ENCODE results near the gene CENATAC.
"Not testable (repeated sequence)": the region's sequence is repeated elsewhere in the genome, so short reads cannot be mapped to it uniquely, and the experiment has no call there.

CENATAC gene

GRCh38 chr11:119012629-119013170 is 14.8 kb downstream of the CENATAC start:
- TF ChIP-seq, protein P1, sequence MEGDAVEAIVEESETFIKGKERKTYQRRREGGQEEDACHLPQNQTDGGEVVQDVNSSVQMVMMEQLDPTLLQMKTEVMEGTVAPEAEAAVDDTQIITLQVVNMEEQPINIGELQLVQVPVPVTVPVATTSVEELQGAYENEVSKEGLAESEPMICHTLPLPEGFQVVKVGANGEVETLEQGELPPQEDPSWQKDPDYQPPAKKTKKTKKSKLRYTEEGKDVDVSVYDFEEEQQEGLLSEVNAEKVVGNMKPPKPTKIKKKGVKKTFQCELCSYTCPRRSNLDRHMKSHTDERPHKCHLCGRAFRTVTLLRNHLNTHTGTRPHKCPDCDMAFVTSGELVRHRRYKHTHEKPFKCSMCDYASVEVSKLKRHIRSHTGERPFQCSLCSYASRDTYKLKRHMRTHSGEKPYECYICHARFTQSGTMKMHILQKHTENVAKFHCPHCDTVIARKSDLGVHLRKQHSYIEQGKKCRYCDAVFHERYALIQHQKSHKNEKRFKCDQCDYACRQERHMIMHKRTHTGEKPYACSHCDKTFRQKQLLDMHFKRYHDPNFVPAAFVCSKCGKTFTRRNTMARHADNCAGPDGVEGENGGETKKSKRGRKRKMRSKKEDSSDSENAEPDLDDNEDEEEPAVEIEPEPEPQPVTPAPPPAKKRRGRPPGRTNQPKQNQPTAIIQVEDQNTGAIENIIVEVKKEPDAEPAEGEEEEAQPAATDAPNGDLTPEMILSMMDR (IDR thresholded peaks at IDR 0.05; ENCODE audit: low read depth, low read length): no peak
- Histone ChIP-seq H3K4me1 (no peaks in the 10 kb centered on the region), H3K9me3 (no peaks in the 10 kb centered on the region), H3K4me3 (ENCODE audit: low read depth, low read length) (no peak overlapping the region), H3K36me3 (peaks cover 57% of the 10 kb centered on the region), H3K27me3 (no peaks in the 10 kb centered on the region)
- DNase-seq: no peak

DNA sequence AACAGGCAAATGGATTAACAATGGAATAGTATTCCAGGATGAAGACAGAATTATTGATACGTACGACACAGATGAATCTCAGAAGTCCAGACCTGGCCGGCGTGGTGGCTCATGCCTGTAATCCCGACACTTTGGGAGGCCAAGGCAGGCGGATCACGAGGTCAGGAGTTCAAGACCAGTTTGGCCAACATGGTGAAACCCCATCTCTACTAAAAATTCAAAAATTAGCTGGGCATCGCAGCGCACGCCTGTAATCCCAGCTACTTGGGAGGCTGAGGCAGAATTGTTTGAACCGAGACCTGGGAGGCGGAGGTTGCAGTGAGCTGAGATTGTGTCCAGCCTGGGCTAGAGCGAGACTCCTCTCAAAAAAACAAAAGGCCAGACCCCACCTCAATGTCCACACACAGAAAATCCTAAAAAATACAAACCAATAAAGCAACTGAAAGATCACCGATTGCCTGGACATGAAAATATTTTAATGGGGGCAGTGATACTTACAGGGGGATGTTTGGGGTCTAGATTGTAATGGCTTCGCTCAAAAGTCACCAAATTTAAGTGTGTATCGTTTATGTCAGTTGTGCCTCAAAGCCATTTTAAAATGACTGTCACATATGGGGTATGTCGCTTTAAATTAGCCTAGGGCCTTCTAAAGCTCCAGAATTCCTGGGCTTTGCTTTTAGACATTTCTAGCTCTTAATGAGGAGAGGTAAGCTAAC is 16.4 kb downstream of the CENATAC start:
- Histone ChIP-seq H3K36me3 (peaks cover 59% of the 10 kb centered on the region), H3K4me3 (ENCODE audit: low read depth, low read length) (no peak overlapping the region), H3K4me1 (no peaks in the 10 kb centered on the region), H3K9me3 (no peaks in the 10 kb centered on the region), H3K27me3 (no peaks in the 10 kb centered on the region)
- no peak for DNase-seq
- TF ChIP-seq, protein P1 (IDR thresholded peaks at IDR 0.05; ENCODE audit: low read depth, low read length): no peak

- Histone ChIP-seq H3K4me1 (no peaks in the 10 kb centered on the region), H3K9me3 (no peaks in the 10 kb centered on the region), H3K4me3 (ENCODE audit: low read depth, low read length) (no peak overlapping the region), H3K36me3 (peaks cover 59% of the 10 kb centered on the region), H3K27me3 (no peaks in the 10 kb centered on the region)
- DNase-seq: no peak
- TF ChIP-seq, protein P1 (IDR thresholded peaks at IDR 0.05; ENCODE audit: low read depth, low read length): peak; percentile 27; the same call in 1 of the 2 replicates
Observed at GRCh38 chr11:119015054-119015611, 17.2 kb downstream of the CENATAC start.

GRCh38 chr11:119016216-119017009 is 18.5 kb downstream of the CENATAC start:
- DNase-seq: no peak
- TF ChIP-seq, protein P1 (IDR thresholded peaks at IDR 0.05; ENCODE audit: low read depth, low read length): no peak
- Histone ChIP-seq H3K4me3 (ENCODE audit: low read depth, low read length) (peak overlapping the region; percentile 87), H3K36me3 (peaks cover 60% of the 10 kb centered on the region), H3K27me3 (no peaks in the 10 kb centered on the region), H3K4me1 (no peaks in the 10 kb centered on the region), H3K9me3 (no peaks in the 10 kb centered on the region)

GRCh38 chr11:119017377-119017776 is 19.4 kb downstream of the CENATAC start:
- H3K27me3 ChIP-seq, H3K4me1 ChIP-seq, H3K9me3 ChIP-seq, DNase-seq: not testable (repeated sequence)
- H3K4me3 ChIP-seq (ENCODE audit: low read depth, low read length): peak overlapping the region; percentile 87
- H3K36me3 ChIP-seq: peaks cover 66% of the 10 kb centered on the region

DNA sequence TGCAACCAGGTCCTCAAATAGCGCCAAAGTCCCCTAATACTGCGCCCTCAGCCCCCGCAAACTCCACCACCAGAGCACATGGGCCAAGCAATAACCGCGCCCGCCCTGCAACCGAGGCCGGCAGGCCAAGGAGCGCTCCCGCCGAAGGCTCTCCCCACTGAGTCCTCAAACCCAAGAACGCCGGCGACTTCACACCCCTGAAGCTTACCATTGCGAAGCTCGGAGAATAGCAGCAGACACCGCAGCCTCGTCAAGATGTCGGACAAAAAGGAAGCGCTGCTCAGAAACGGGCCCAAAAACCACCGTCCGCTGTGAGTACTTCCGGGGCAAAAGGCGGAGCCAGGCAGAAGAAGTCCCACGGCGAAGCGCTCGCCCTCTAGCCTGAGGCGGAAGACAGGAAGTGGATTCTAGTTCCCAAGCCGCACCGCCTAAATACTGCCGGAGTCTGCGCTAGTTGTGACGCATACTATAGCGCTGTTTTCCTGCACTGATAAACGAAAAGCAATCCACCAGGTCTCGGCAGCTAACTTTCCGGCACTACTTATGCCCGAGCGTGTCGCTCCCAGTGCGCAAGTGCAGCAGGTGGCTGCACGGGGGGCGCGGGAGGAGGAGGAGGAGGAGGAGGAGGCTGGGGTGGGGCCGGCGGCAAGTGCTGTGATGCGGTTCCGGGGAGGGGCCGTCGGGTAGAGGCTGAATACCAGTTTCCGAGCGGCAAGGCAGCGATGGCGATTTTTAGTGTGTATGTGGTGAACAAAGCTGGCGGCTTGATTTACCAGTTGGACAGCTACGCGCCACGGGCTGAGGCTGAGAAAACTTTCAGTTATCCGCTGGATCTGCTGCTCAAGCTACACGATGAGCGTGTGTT is 20.4 kb downstream of the CENATAC start, which contains the start of the genes RPS25 and TRAPPC4:
Gene RPS25, minus strand, starts transcription at position 270 of the 865 bp plus-strand sequence. Its CDS starts 59 bp downstream, at position 211.
Gene TRAPPC4, plus strand, starts transcription at position 693 of the 865 bp plus-strand sequence. Its CDS starts 30 bp downstream, at position 723.
- Histone ChIP-seq H3K4me1 (no peaks in the 10 kb centered on the region), H3K27me3 (no peaks in the 10 kb centered on the region), H3K36me3 (peaks cover 66% of the 10 kb centered on the region), H3K4me3 (ENCODE audit: low read depth, low read length) (peak within 1 kb of the TSS; percentile 87), H3K9me3 (no peaks in the 10 kb centered on the region)
- TF ChIP-seq, protein P1 (IDR thresholded peaks at IDR 0.05; ENCODE audit: low read depth, low read length): no peak
- peak; percentile 96 for DNase-seq

All from BE2C (cell line).